Spleen (tissue), 7 donors: ENCODE results near the gene RAD9A.

ENCODE experiments used
- POLR2A ChIP-seq, 3 donors: fragments of 450-650 bp; IDR thresholded peaks; one replicate each; pipeline ENCODE4 v1.5.1; 2017; ENCODE audit warnings: antibody characterized with exemption in 3 of 3, mild to moderate bottlenecking in 1 of 3
- POLR2AphosphoS5 ChIP-seq, 3 donors: sonication (generic); formaldehyde crosslinking; IDR thresholded peaks; one replicate each; pipeline ENCODE4 v1.5.1; 2017; ENCODE audit warnings: antibody characterized with exemption in 3 of 3
- TF ChIP-seq, protein P1 (sequence below), 11 experiments: fragments of 200-600 bp in 7 of 11; fragments of 450-650 bp in 4 of 11; sonication (generic) in 4 of 11; IDR thresholded peaks in 8 of 11; conservative IDR thresholded peaks in 3 of 11; 1 replicate in 7 of 11; 2 replicates in 4 of 11; pipeline versions ENCODE4 v1.4.0 to v1.8.0; 2016 to 2021; ENCODE audit warnings: antibody characterized with exemption in 11 of 11, inconsistent platforms in 4 of 11, mild to moderate bottlenecking in 1 of 11
- donor health status: DM: no; HTN: no; CAD: no; lungs with moderate emphysema.
- donor health status: DM: no; HTN: no; CAD: no.
- donor health status: DM: no; HTN: no; CAD: no.

DNA sequence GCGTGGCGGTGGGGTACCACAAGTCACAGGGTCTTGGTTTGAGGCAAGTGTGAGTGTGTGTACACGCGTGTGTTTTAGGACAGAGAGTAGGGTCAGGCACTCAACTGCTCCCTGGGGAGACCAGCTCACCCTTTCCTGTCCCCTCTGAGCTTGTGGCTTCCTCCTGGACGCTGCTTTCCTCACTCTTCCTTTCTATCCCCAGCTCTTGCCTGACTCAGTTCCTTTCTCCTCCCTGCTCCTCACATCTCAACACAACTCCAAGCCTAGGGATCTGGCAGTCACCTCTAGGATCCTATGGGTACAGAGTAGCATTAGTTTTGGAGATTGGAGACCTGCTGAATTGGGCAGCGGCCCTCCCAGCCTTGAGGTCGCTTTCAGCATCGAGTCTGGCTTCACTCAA is 22.5 kb upstream of the RAD9A start:
- TF ChIP-seq, protein P1, sequence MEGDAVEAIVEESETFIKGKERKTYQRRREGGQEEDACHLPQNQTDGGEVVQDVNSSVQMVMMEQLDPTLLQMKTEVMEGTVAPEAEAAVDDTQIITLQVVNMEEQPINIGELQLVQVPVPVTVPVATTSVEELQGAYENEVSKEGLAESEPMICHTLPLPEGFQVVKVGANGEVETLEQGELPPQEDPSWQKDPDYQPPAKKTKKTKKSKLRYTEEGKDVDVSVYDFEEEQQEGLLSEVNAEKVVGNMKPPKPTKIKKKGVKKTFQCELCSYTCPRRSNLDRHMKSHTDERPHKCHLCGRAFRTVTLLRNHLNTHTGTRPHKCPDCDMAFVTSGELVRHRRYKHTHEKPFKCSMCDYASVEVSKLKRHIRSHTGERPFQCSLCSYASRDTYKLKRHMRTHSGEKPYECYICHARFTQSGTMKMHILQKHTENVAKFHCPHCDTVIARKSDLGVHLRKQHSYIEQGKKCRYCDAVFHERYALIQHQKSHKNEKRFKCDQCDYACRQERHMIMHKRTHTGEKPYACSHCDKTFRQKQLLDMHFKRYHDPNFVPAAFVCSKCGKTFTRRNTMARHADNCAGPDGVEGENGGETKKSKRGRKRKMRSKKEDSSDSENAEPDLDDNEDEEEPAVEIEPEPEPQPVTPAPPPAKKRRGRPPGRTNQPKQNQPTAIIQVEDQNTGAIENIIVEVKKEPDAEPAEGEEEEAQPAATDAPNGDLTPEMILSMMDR (IDR thresholded peaks at IDR 0.05 in 8 of 11, conservative IDR thresholded peaks at IDR 0.05 in 3 of 11): no peak
- no peak for TF ChIP-seq POLR2A (IDR thresholded peaks at IDR 0.05)
- no peak for TF ChIP-seq POLR2AphosphoS5 (IDR thresholded peaks at IDR 0.05)
